ENCODE data around the gene KCNMB2. TPM values are rescaled to one million over a fixed set of nuclear protein-coding genes. Genes with fewer than 3 reads are reported as not detected.
"Not testable (repeated sequence)": the region's sequence is repeated elsewhere in the genome, so short reads cannot be mapped to it uniquely, and the experiment has no call there.

KCNMB2 gene
- total RNA-seq, 1 donor from 2014 or later = not detected

DNA sequence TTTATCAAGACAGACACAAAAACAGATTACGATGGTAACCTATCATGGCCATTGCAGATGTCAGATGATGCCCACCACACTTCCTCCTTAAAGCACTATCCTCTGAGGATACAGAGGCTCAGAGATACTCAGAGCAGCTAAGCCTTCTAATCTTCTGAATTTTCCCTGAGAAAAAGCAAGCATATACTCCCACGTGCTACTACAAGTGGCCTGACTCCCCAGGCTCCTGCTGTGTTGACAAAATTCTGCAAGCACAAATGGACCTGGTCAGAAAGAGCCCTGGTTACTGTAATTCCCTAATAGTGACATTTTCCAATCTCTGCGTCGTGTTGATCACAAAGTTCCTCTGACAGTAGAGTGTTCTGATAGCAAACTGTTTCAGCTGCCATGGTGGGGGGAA, 207.1 kb downstream of the KCNMB2 start:
- Mint-ChIP-seq H3K27me3 (ENCODE audit: unreplicated experiment) (peaks cover 5% of the 10 kb centered on the region), H3K36me3 (ENCODE audit: unreplicated experiment) (peaks cover 3% of the 10 kb centered on the region), H3K4me3 (ENCODE audit: unreplicated experiment) (no peak overlapping the region), H3K4me1 (ENCODE audit: unreplicated experiment) (no peaks in the 10 kb centered on the region), H3K27ac (ENCODE audit: unreplicated experiment) (no peak overlapping the region), H3K9me3 (ENCODE audit: unreplicated experiment) (peaks cover 6% of the 10 kb centered on the region)
- TF ChIP-seq, protein P1, sequence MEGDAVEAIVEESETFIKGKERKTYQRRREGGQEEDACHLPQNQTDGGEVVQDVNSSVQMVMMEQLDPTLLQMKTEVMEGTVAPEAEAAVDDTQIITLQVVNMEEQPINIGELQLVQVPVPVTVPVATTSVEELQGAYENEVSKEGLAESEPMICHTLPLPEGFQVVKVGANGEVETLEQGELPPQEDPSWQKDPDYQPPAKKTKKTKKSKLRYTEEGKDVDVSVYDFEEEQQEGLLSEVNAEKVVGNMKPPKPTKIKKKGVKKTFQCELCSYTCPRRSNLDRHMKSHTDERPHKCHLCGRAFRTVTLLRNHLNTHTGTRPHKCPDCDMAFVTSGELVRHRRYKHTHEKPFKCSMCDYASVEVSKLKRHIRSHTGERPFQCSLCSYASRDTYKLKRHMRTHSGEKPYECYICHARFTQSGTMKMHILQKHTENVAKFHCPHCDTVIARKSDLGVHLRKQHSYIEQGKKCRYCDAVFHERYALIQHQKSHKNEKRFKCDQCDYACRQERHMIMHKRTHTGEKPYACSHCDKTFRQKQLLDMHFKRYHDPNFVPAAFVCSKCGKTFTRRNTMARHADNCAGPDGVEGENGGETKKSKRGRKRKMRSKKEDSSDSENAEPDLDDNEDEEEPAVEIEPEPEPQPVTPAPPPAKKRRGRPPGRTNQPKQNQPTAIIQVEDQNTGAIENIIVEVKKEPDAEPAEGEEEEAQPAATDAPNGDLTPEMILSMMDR (IDR thresholded peaks at IDR 0.05) = no peak
- no peak for DNase-seq (ENCODE audit: extremely low spot score, unreplicated experiment)

- H3K4me1 Mint-ChIP-seq (ENCODE audit: unreplicated experiment); DNase-seq (ENCODE audit: extremely low spot score, unreplicated experiment): not testable (repeated sequence)
Observed at GRCh38 chr3:178745861-178746655, 209.8 kb downstream of the KCNMB2 start.

GRCh38 chr3:178748874-178749273, 212.6 kb downstream of the KCNMB2 start:
- H3K27ac Mint-ChIP-seq (ENCODE audit: unreplicated experiment) = no peak overlapping the region
- H3K36me3 Mint-ChIP-seq (ENCODE audit: unreplicated experiment) = peaks cover 3% of the 10 kb centered on the region
- no peak overlapping the region for H3K4me3 Mint-ChIP-seq (ENCODE audit: unreplicated experiment)
- peaks cover 6% of the 10 kb centered on the region for H3K9me3 Mint-ChIP-seq (ENCODE audit: unreplicated experiment)
- TF ChIP-seq, protein P1 (IDR thresholded peaks at IDR 0.05) = no peak
- DNase-seq (ENCODE audit: extremely low spot score, unreplicated experiment) = no peak
- H3K27me3 Mint-ChIP-seq (ENCODE audit: unreplicated experiment) = peaks cover 8% of the 10 kb centered on the region
- no peaks in the 10 kb centered on the region for H3K4me1 Mint-ChIP-seq (ENCODE audit: unreplicated experiment)

More at GRCh38 chr3:178745861-178746655, 209.8 kb downstream of the KCNMB2 start:
- H3K9me3 Mint-ChIP-seq (ENCODE audit: unreplicated experiment); H3K27ac Mint-ChIP-seq (ENCODE audit: unreplicated experiment); H3K36me3 Mint-ChIP-seq (ENCODE audit: unreplicated experiment); H3K4me3 Mint-ChIP-seq (ENCODE audit: unreplicated experiment): not testable (repeated sequence)
- peaks cover 11% of the 10 kb centered on the region for H3K27me3 Mint-ChIP-seq (ENCODE audit: unreplicated experiment)

DNA sequence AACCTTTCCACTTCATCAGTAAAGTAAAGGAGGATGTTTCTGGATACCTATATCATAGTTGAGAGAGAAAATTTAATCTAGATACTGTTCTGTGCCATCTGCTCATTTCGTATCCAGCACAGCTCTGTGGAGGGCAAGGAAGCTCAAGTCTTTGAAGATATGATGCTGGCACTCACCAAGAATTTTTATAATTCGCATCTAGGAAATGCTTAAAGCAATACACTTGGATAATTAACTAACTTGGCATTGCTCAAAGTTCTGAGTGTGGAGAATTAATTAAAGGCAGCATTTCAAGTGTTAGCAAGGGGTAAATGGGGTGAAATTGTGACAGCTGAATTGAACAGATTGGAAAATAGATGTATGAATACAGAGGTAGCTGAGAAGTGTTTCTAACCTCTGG, 213.2 kb downstream of the KCNMB2 start:
- H3K4me3 Mint-ChIP-seq (ENCODE audit: unreplicated experiment) = no peak overlapping the region
- peaks cover 3% of the 10 kb centered on the region for H3K36me3 Mint-ChIP-seq (ENCODE audit: unreplicated experiment)
- TF ChIP-seq, protein P1 (IDR thresholded peaks at IDR 0.05) = no peak
- no peak overlapping the region for H3K27ac Mint-ChIP-seq (ENCODE audit: unreplicated experiment)
- no peak for DNase-seq (ENCODE audit: extremely low spot score, unreplicated experiment)
- peaks cover 6% of the 10 kb centered on the region for H3K9me3 Mint-ChIP-seq (ENCODE audit: unreplicated experiment)
- H3K27me3 Mint-ChIP-seq (ENCODE audit: unreplicated experiment) = peaks cover 7% of the 10 kb centered on the region
- H3K4me1 Mint-ChIP-seq (ENCODE audit: unreplicated experiment) = no peaks in the 10 kb centered on the region

DNA sequence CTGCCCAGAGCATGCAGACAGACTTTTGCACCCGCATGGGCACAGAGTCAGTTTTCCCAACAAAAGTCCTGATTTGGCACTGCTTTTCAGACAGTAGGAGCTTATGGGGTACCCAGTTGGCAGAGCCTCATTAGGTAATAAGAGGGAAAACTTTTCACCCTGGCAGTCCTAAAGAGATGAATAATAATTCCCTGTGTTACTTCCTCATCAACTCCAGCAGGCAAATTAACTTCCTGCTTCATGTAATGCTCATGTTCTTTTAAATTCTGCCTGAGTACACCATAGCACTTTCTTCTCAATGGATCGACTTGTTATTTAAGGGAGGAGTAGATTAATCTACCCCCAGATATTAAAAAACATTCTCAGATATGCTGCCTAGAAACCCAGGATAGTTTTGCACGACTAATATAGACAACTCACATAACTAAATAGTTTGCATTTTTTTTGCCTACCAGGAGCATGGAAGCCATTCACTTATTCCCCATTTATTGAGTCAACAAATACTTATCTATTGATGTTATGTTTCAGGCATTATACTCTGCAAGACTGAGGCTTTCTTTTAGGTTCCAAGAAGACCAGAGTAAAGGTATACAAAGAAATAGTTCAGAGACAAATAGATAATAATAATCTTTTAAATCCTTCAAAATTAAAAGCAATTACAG, 214.5 kb downstream of the KCNMB2 start:
- Mint-ChIP-seq H3K4me1 (ENCODE audit: unreplicated experiment) (peaks cover 7% of the 10 kb centered on the region), H3K27me3 (ENCODE audit: unreplicated experiment) (peaks cover 7% of the 10 kb centered on the region), H3K9me3 (ENCODE audit: unreplicated experiment) (peaks cover 6% of the 10 kb centered on the region), H3K4me3 (ENCODE audit: unreplicated experiment) (no peak overlapping the region), H3K36me3 (ENCODE audit: unreplicated experiment) (peaks cover 3% of the 10 kb centered on the region), H3K27ac (ENCODE audit: unreplicated experiment) (no peak overlapping the region)
- no peak for DNase-seq (ENCODE audit: extremely low spot score, unreplicated experiment)
- TF ChIP-seq, protein P1 (IDR thresholded peaks at IDR 0.05) = no peak

Measured in osteocyte (in vitro differentiated cells).